ENCODE results near the gene CFAP68. TPM values are rescaled to one million over a fixed set of nuclear protein-coding genes. Genes with fewer than 3 reads are reported as not detected.

The CFAP68 gene
- total and polyA plus RNA-seq, 9 of the 15 experiments (the other 6 are each of a cell fraction or from before 2014, with no cell fraction given), result 22.8 to 72.3 (median 52.5) TPM

DNA sequence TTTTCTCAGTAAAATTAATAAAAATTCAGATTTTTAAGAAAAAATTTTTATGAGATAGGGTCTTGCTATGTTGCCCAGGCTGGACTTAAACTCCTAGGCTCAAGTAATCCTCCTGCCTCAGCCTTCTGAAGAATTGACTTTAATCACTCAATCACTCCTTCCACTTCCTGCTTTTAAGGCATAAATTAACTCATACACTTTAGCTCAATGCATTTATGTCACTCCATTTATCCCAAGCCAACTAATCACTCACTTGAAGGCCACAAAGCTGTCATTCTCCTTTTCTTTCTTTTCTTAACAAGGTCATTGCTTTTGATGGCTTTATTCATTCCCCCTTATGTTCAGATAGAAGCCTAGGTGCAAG is 8.8 kb upstream of the CFAP68 start (continued):
- TF ChIP-seq, protein P1, sequence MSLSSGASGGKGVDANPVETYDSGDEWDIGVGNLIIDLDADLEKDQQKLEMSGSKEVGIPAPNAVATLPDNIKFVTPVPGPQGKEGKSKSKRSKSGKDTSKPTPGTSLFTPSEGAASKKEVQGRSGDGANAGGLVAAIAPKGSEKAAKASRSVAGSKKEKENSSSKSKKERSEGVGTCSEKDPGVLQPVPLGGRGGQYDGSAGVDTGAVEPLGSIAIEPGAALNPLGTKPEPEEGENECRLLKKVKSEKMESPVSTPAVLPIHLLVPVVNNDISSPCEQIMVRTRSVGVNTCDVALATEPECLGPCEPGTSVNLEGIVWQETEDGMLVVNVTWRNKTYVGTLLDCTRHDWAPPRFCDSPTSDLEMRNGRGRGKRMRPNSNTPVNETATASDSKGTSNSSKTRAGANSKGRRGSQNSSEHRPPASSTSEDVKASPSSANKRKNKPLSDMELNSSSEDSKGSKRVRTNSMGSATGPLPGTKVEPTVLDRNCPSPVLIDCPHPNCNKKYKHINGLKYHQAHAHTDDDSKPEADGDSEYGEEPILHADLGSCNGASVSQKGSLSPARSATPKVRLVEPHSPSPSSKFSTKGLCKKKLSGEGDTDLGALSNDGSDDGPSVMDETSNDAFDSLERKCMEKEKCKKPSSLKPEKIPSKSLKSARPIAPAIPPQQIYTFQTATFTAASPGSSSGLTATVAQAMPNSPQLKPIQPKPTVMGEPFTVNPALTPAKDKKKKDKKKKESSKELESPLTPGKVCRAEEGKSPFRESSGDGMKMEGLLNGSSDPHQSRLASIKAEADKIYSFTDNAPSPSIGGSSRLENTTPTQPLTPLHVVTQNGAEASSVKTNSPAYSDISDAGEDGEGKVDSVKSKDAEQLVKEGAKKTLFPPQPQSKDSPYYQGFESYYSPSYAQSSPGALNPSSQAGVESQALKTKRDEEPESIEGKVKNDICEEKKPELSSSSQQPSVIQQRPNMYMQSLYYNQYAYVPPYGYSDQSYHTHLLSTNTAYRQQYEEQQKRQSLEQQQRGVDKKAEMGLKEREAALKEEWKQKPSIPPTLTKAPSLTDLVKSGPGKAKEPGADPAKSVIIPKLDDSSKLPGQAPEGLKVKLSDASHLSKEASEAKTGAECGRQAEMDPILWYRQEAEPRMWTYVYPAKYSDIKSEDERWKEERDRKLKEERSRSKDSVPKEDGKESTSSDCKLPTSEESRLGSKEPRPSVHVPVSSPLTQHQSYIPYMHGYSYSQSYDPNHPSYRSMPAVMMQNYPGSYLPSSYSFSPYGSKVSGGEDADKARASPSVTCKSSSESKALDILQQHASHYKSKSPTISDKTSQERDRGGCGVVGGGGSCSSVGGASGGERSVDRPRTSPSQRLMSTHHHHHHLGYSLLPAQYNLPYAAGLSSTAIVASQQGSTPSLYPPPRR (CRISPR knock-in tag; IDR thresholded peaks at IDR 0.05; ENCODE audit: borderline replicate concordance), result 0 out of 2 replicates have a peak, but pooled peaks have one; percentile 32
- TF ChIP-seq SPI1 (IDR thresholded peaks at IDR 0.05; ENCODE audit: borderline replicate concordance, low read depth, low read length) (peak; percentile 56; the same call in 1 of the 2 replicates), ZSCAN29 (IDR thresholded peaks at IDR 0.05) (no peak), ZNF24 (IDR thresholded peaks at IDR 0.05) (peak; percentile 82; the same call in 1 of the 2 replicates), BRD9 (IDR thresholded peaks at IDR 0.05; ENCODE audit: low read depth, partially characterized antibody) (no peak), NFE2L1 (tag; IDR thresholded peaks at IDR 0.05; ENCODE audit: borderline replicate concordance, low read depth) (no peak), SAFB2 (IDR thresholded peaks at IDR 0.05; ENCODE audit: borderline replicate concordance, low read depth, low read length, severe bottlenecking) (no peak), RBM25 (IDR thresholded peaks at IDR 0.05; ENCODE audit: low read depth, low read length, severe bottlenecking) (peak; percentile 92), DPF2 (IDR thresholded peaks at IDR 0.05) (0 out of 2 replicates have a peak, but pooled peaks have one; percentile 19), SMARCA5 (IDR thresholded peaks at IDR 0.05) (0 out of 2 replicates have a peak, but pooled peaks have one; percentile 45), ELF1 (tag; IDR thresholded peaks at IDR 0.05) (peak; percentile 68; the same call in 1 of the 2 replicates), CBX5 (IDR thresholded peaks at IDR 0.05; ENCODE audit: borderline replicate concordance, low read depth) (no peak), HDAC1 (IDR thresholded peaks at IDR 0.05) (no peak)
- TF ChIP-seq, protein P2, sequence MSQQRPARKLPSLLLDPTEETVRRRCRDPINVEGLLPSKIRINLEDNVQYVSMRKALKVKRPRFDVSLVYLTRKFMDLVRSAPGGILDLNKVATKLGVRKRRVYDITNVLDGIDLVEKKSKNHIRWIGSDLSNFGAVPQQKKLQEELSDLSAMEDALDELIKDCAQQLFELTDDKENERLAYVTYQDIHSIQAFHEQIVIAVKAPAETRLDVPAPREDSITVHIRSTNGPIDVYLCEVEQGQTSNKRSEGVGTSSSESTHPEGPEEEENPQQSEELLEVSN (IDR thresholded peaks at IDR 0.05; ENCODE audit: borderline replicate concordance in 1 of 2, extremely low read depth in 1 of 2, insufficient read depth in 1 of 2, insufficient read length in 1 of 2, low read depth in 1 of 2, low read length in 1 of 2, poor library complexity in 1 of 2, severe bottlenecking in 1 of 2), result no peak
- TF ChIP-seq, protein P3, sequence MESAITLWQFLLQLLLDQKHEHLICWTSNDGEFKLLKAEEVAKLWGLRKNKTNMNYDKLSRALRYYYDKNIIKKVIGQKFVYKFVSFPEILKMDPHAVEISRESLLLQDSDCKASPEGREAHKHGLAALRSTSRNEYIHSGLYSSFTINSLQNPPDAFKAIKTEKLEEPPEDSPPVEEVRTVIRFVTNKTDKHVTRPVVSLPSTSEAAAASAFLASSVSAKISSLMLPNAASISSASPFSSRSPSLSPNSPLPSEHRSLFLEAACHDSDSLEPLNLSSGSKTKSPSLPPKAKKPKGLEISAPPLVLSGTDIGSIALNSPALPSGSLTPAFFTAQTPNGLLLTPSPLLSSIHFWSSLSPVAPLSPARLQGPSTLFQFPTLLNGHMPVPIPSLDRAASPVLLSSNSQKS (CRISPR knock-in tag; IDR thresholded peaks at IDR 0.05), result no peak
- TF ChIP-seq, protein P4, sequence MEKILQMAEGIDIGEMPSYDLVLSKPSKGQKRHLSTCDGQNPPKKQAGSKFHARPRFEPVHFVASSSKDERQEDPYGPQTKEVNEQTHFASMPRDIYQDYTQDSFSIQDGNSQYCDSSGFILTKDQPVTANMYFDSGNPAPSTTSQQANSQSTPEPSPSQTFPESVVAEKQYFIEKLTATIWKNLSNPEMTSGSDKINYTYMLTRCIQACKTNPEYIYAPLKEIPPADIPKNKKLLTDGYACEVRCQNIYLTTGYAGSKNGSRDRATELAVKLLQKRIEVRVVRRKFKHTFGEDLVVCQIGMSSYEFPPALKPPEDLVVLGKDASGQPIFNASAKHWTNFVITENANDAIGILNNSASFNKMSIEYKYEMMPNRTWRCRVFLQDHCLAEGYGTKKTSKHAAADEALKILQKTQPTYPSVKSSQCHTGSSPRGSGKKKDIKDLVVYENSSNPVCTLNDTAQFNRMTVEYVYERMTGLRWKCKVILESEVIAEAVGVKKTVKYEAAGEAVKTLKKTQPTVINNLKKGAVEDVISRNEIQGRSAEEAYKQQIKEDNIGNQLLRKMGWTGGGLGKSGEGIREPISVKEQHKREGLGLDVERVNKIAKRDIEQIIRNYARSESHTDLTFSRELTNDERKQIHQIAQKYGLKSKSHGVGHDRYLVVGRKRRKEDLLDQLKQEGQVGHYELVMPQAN (IDR thresholded peaks at IDR 0.05; ENCODE audit: borderline replicate concordance), result no peak; the same call in 1 of the 2 replicates
- TF ChIP-seq, protein P5, sequence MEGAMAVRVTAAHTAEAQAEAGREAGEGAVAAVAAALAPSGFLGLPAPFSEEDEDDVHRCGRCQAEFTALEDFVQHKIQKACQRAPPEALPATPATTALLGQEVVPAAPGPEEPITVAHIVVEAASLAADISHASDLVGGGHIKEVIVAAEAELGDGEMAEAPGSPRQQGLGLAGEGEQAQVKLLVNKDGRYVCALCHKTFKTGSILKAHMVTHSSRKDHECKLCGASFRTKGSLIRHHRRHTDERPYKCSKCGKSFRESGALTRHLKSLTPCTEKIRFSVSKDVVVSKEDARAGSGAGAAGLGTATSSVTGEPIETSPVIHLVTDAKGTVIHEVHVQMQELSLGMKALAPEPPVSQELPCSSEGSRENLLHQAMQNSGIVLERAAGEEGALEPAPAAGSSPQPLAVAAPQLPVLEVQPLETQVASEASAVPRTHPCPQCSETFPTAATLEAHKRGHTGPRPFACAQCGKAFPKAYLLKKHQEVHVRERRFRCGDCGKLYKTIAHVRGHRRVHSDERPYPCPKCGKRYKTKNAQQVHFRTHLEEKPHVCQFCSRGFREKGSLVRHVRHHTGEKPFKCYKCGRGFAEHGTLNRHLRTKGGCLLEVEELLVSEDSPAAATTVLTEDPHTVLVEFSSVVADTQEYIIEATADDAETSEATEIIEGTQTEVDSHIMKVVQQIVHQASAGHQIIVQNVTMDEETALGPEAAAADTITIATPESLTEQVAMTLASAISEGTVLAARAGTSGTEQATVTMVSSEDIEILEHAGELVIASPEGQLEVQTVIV (CRISPR knock-in tag; IDR thresholded peaks at IDR 0.05; ENCODE audit: borderline replicate concordance), result no peak
